Measurements from ENCODE around the gene SFTPD.

SFTPD gene

GRCh38 chr10:79943871-79944270, 5.0 kb downstream of the SFTPD start:
- no peaks in the 10 kb centered on the region for H3K27me3 ChIP-seq (ENCODE audit: insufficient read depth, low read length)
- H3K9me3 ChIP-seq (ENCODE audit: low read length) = no peaks in the 10 kb centered on the region
- H2AFZ ChIP-seq (ENCODE audit: low read length) = no peak overlapping the region
- H3F3A ChIP-seq (ENCODE audit: insufficient read depth, low read length) = no peaks in the 10 kb centered on the region
- no peak overlapping the region for H3K27ac ChIP-seq (ENCODE audit: low read depth, low read length, poor library complexity, severe bottlenecking)
- H3K4me3 ChIP-seq (ENCODE audit: low read depth, low read length, poor library complexity, severe bottlenecking) = no peak overlapping the region
- H3K4me1 ChIP-seq (ENCODE audit: insufficient read depth, low read length, severe bottlenecking) = peaks cover 6% of the 10 kb centered on the region
- no peak for TF ChIP-seq EZH2 (IDR thresholded peaks at IDR 0.05; ENCODE audit: borderline replicate concordance, low read length)
- no peak for TF ChIP-seq CTCF (IDR thresholded peaks at IDR 0.05; ENCODE audit: low read length)
- H3K4me2 ChIP-seq (ENCODE audit: low read length) = no peak overlapping the region
- H4K20me1 ChIP-seq (ENCODE audit: insufficient read depth, low read length) = no peaks in the 10 kb centered on the region
- no peaks in the 10 kb centered on the region for H3K36me3 ChIP-seq (ENCODE audit: insufficient read depth, low read length)
- H3K9ac ChIP-seq (ENCODE audit: low read length) = no peak overlapping the region
- no peaks in the 10 kb centered on the region for H3K9me2 ChIP-seq (ENCODE audit: low read depth, low read length)
- no peaks in the 10 kb centered on the region for H3K79me2 ChIP-seq (ENCODE audit: insufficient read depth, low read length)

DNA sequence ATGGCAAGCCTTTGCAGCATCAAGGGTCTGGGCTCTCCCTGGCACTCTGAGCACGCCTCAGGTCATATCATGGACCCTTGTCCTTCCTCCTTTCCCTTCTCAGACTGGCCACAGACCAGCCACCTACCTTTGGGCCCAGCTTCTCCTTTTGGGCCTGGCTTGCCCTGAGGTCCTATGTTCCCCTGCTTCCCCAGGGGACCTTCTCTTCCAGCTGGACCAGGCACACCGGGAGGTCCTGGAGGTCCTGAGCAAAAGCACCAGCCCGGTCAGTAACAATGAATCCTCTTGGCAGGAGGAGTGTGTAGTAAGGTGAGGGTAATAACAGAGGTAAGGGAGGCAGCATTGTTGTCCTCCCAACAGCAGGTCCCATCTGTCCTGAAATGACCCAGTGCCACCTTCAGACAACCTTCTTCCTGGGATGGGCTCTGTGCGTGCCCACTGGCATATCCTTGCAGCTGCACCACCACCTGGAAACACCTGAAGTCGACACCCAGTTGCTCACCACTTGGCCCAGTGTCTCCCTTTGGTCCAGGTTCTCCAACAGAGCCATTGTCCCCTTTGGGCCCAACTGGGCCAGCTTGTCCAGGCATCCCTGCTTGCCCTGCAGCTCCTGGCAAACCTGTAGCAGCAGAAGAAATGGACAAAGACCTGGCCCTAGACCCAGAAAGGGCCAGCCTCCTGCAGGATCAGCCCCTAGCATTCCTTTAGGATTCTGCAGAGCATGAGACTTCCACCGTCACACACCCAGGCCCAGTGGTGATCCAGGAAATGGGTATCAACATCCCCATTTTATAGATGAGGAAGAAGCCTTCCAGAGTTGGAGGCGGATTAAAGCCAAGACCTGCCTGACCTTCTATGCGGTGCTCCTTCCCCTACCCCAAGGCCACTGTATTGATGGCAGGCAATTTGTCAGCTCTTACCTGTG, 6.4 kb downstream of the SFTPD start:
- Histone ChIP-seq H3K4me3 (ENCODE audit: low read depth, low read length, poor library complexity, severe bottlenecking) (no peak overlapping the region), H3K4me1 (ENCODE audit: insufficient read depth, low read length, severe bottlenecking) (peaks cover 13% of the 10 kb centered on the region), H3K4me2 (ENCODE audit: low read length) (no peak overlapping the region), H4K20me1 (ENCODE audit: insufficient read depth, low read length) (no peaks in the 10 kb centered on the region), H2AFZ (ENCODE audit: low read length) (no peak overlapping the region), H3K27me3 (ENCODE audit: insufficient read depth, low read length) (no peaks in the 10 kb centered on the region), H3K27ac (ENCODE audit: low read depth, low read length, poor library complexity, severe bottlenecking) (no peak overlapping the region), H3K36me3 (ENCODE audit: insufficient read depth, low read length) (no peaks in the 10 kb centered on the region), H3K9me3 (ENCODE audit: low read length) (no peaks in the 10 kb centered on the region), H3K9ac (ENCODE audit: low read length) (no peak overlapping the region), H3F3A (ENCODE audit: insufficient read depth, low read length) (no peaks in the 10 kb centered on the region), H3K79me2 (ENCODE audit: insufficient read depth, low read length) (no peaks in the 10 kb centered on the region), H3K9me2 (ENCODE audit: low read depth, low read length) (no peaks in the 10 kb centered on the region)
- TF ChIP-seq EZH2 (IDR thresholded peaks at IDR 0.05; ENCODE audit: borderline replicate concordance, low read length) (no peak), CTCF (IDR thresholded peaks at IDR 0.05; ENCODE audit: low read length) (no peak)

DNA sequence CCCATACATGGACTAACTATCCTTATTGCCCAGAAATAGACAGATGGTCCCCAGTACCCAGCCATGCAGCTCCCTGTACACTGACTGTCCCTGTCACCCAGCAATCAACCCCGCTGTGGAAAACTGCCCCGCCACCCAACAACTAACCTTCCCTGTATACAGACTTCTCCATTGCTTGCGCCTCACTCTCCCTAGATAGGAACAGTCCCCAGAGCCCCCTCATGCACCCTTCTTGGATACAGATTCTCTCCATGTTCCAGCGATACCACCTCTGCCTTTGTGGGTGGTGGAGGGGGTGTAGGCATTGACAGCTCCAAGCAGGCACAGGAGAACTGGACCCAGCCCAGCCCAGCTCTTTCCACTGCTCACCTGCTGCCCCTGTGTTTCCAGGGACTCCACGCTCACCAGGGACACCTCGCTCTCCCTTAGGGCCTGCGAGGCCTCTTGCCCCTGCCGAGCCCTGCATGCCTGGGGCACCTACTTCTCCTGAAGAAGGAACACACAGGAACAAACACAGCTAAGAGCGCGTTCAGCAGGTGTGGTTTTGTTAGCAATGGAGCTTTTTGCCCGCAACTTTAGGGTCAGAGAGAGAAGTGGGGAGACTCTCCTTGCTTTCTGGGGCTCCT, 7.2 kb downstream of the SFTPD start:
- Histone ChIP-seq H3K79me2 (ENCODE audit: insufficient read depth, low read length) (no peaks in the 10 kb centered on the region), H3K27me3 (ENCODE audit: insufficient read depth, low read length) (0 out of 2 replicates have a peak, but pooled peaks cover under 1% of the 10 kb centered on the region), H3K4me3 (ENCODE audit: low read depth, low read length, poor library complexity, severe bottlenecking) (no peak overlapping the region), H3K4me1 (ENCODE audit: insufficient read depth, low read length, severe bottlenecking) (peaks cover 13% of the 10 kb centered on the region), H3K36me3 (ENCODE audit: insufficient read depth, low read length) (no peaks in the 10 kb centered on the region), H3K9me3 (ENCODE audit: low read length) (no peaks in the 10 kb centered on the region), H3F3A (ENCODE audit: insufficient read depth, low read length) (no peaks in the 10 kb centered on the region), H3K4me2 (ENCODE audit: low read length) (no peak overlapping the region), H3K9me2 (ENCODE audit: low read depth, low read length) (no peaks in the 10 kb centered on the region), H3K9ac (ENCODE audit: low read length) (no peak overlapping the region), H4K20me1 (ENCODE audit: insufficient read depth, low read length) (no peaks in the 10 kb centered on the region), H2AFZ (ENCODE audit: low read length) (no peak overlapping the region), H3K27ac (ENCODE audit: low read depth, low read length, poor library complexity, severe bottlenecking) (no peak overlapping the region)
- no peak for TF ChIP-seq CTCF (IDR thresholded peaks at IDR 0.05; ENCODE audit: low read length)
- no peak for TF ChIP-seq EZH2 (IDR thresholded peaks at IDR 0.05; ENCODE audit: borderline replicate concordance, low read length)
